K562 (cell line): Measurements from ENCODE around the gene GFOD1. TPM values are rescaled to one million over a fixed set of nuclear protein-coding genes. Genes with fewer than 3 reads are reported as not detected.

Experiments used
- ATAC-seq: fragments of 200-7000 bp; cut with Tn5 transposase; 3 replicates; pipeline ENCODE4 v1.9.1; 2020; ENCODE audit warnings: moderate library complexity
- BruUV-seq: library from RNA; stranded (reverse); fragments of 400-500 nt; replicated peaks from 2 replicates; lab custom pipeline; 2021; lab: Mats Ljungman, UMichigan
- CTCF ChIA-PET: fragments of 300-600 bp; formaldehyde crosslinking; extraction: SDS; loops from one replicate; lab custom pipeline; 2021; ENCODE audit warnings: low intra/inter-chr PET ratio; lab: Yijun Ruan, JAX
- POLR2A ChIA-PET: fragments of 300-600, 350-650 bp; sonication (Branson Sonifier 250); formaldehyde crosslinking; extraction: SDS; loops from one replicate; lab custom pipeline; 2021; ENCODE audit warnings: antibody characterized with exemption, inconsistent platforms; lab: Yijun Ruan, JAX
- DNase-seq, 4 experiments: peaks; one replicate each; pipeline versions ENCODE4 v3.0.0 to v3.0.0-alpha.2; 2011 to 2018; ENCODE audit warnings: low spot score in 3 of 4, mixed read lengths in 3 of 4; ENCODE audit errors: extremely low read depth in 1 of 4
- FAIRE-seq: peaks from 2 replicates; lab custom pipeline; 2011; peaks lifted over from hg19 to GRCh38; lab: Jason Lieb, UNC
- H2AFZ ChIP-seq: 2 replicates; pipeline ENCODE4 v1.6.0; 2011; ENCODE audit warnings: low read depth, low read length, control low read depth, inconsistent platforms
- H3K27ac ChIP-seq: fragments of 200-600 bp; 3 replicates; pipeline ENCODE4 v1.8.0; 2011; ENCODE audit warnings: low read depth, mild to moderate bottlenecking, control low read depth, inconsistent platforms, low read length, moderate library complexity, mixed read lengths; ENCODE audit errors: extremely low read depth
- H3K27me3 ChIP-seq, 2 experiments: fragments of 300-600 bp in 1 of 2; 2 replicates in 1 of 2; 3 replicates in 1 of 2; pipeline versions ENCODE4 v1.6.0 to v1.8.0; 2011; ENCODE audit warnings: inconsistent platforms in 2 of 2, low read length in 2 of 2, mild to moderate bottlenecking in 1 of 2, mixed read lengths in 1 of 2, moderate library complexity in 1 of 2; ENCODE audit not compliant: control insufficient read depth in 2 of 2, insufficient read depth in 2 of 2
- H3K36me3 ChIP-seq: fragments of 300-600 bp; 3 replicates; pipeline ENCODE4 v1.8.0; 2011; ENCODE audit warnings: mild to moderate bottlenecking, low read length, inconsistent platforms; ENCODE audit not compliant: control insufficient read depth, insufficient read depth
- H3K4me1 ChIP-seq, 2 experiments: fragments of 200-600 bp in 1 of 2; replicated peaks in 1 of 2; 2 replicates in 1 of 2; 3 replicates in 1 of 2; pipeline versions ENCODE4 v1.5.1 to v1.8.0; 2011; ENCODE audit warnings: inconsistent platforms in 2 of 2, low read length in 2 of 2, mild to moderate bottlenecking in 1 of 2, mixed read lengths in 1 of 2, moderate library complexity in 1 of 2; ENCODE audit not compliant: control insufficient read depth in 2 of 2, insufficient read depth in 2 of 2
- H3K4me2 ChIP-seq: 2 replicates; pipeline ENCODE4 v1.6.1; 2011; ENCODE audit warnings: low read length, control low read depth, inconsistent platforms, mixed read lengths; ENCODE audit not compliant: insufficient read depth
- H3K4me3 ChIP-seq: fragments of 200-600 bp; sonication (generic), shearing (Covaris generic); 2 replicates; pipeline ENCODE4 v1.5.1; 2016; ENCODE audit warnings: control low read depth, inconsistent platforms
- H3K79me2 ChIP-seq: fragments of 200-600 bp; 3 replicates; pipeline ENCODE4 v1.8.0; 2011; ENCODE audit warnings: low read length, inconsistent platforms; ENCODE audit not compliant: control insufficient read depth, insufficient read depth
- H3K9ac ChIP-seq, 2 experiments: 2 replicates each; pipeline versions ENCODE4 v1.6.0 to v1.6.1; 2011; ENCODE audit warnings: low read depth in 2 of 2, low read length in 2 of 2, control low read depth in 1 of 2, inconsistent platforms in 1 of 2, mild to moderate bottlenecking in 1 of 2, mixed read lengths in 1 of 2; ENCODE audit not compliant: insufficient read depth in 1 of 2
- H3K9me1 ChIP-seq: one replicate; pipeline ENCODE4 v1.6.0; 2011; ENCODE audit warnings: inconsistent platforms, mild to moderate bottlenecking, low read length, moderate library complexity; ENCODE audit not compliant: control insufficient read depth, insufficient read depth
- H3K9me3 ChIP-seq: replicated peaks from 2 replicates; pipeline ENCODE4 v1.5.1; 2011; ENCODE audit warnings: low read depth, low read length, inconsistent platforms; ENCODE audit not compliant: control insufficient read depth, insufficient read depth
- H4K20me1 ChIP-seq: replicated peaks from 2 replicates; pipeline ENCODE4 v1.6.1; 2011; ENCODE audit warnings: low read length, inconsistent platforms, mixed read lengths; ENCODE audit not compliant: control insufficient read depth, insufficient read depth
- ARID3A ChIP-seq: IDR thresholded peaks from 2 replicates; pipeline ENCODE4 v1.6.1; 2012; ENCODE audit warnings: low read depth, low read length, improper control_type of control experiment, borderline replicate concordance
- CBX2 ChIP-seq: fragments of 200-600 bp; sonication (generic); IDR thresholded peaks from one replicate; pipeline ENCODE4 v1.6.1; 2012; ENCODE audit warnings: mild to moderate bottlenecking, low read length, inconsistent platforms; ENCODE audit not compliant: insufficient read depth, poor library complexity, severe bottlenecking
- MEF2A ChIP-seq: IDR thresholded peaks from 2 replicates; pipeline ENCODE4 v1.6.1; 2011; ENCODE audit warnings: low read depth, mild to moderate bottlenecking, low read length, moderate library complexity; ENCODE audit not compliant: control insufficient read depth
- MXI1 ChIP-seq: IDR thresholded peaks from 2 replicates; pipeline ENCODE4 v1.6.1; 2011; ENCODE audit warnings: low read depth, mild to moderate bottlenecking, improper control_type of control experiment, low read length
- NFYB ChIP-seq: IDR thresholded peaks from 2 replicates; pipeline ENCODE4 v1.6.1; 2011; ENCODE audit warnings: mild to moderate bottlenecking, moderate library complexity; ENCODE audit not compliant: insufficient read length; ENCODE audit errors: extremely low read depth
- NR2F6 ChIP-seq: fragments of 450-650 bp; formaldehyde crosslinking; IDR thresholded peaks from 2 replicates; pipeline ENCODE4 v1.4.0; 2020; ENCODE audit warnings: mild to moderate bottlenecking
- THRB ChIP-seq: fragments of 450-650 bp; formaldehyde crosslinking; conservative IDR thresholded peaks from 2 replicates; pipeline ENCODE4 v1.4.0; 2022; ENCODE audit warnings: mild to moderate bottlenecking, missing genetic modification characterization
- TOE1 ChIP-seq, 2 experiments: fragments of 450-650 bp in 1 of 2; sonication (generic) in 1 of 2; formaldehyde crosslinking in 1 of 2; IDR thresholded peaks; 2 replicates each; pipeline versions ENCODE4 v1.7.1 to v1.8.0; 2016 to 2022; ENCODE audit warnings: borderline replicate concordance in 2 of 2, mild to moderate bottlenecking in 2 of 2, antibody characterized with exemption in 1 of 2, inconsistent platforms in 1 of 2, low read depth in 1 of 2, missing genetic modification reagents in 1 of 2, moderate library complexity in 1 of 2
- YY1 ChIP-seq, 3 experiments: IDR thresholded peaks; 2 replicates each; pipeline ENCODE4 v1.6.1; 2011; ENCODE audit warnings: low read length in 2 of 3, mild to moderate bottlenecking in 2 of 3, moderate library complexity in 2 of 3, borderline replicate concordance in 1 of 3, control low read depth in 1 of 3, low read depth in 1 of 3; ENCODE audit not compliant: insufficient read depth in 3 of 3, insufficient replicate concordance in 2 of 3, control insufficient read depth in 1 of 3, insufficient read length in 1 of 3; ENCODE audit errors: extremely low read depth in 1 of 3
- ZNF224 ChIP-seq: sonication (generic); formaldehyde crosslinking; IDR thresholded peaks from 2 replicates; pipeline ENCODE4 v1.8.0; 2022; ENCODE audit warnings: mild to moderate bottlenecking, missing genetic modification reagents
- WGBS: fragments of 100-300 bp; shearing (Covaris generic); methylation state at CpG from one replicate; pipeline ENCODE4 v1.1.6; 2016; ENCODE audit warnings: low coverage, mixed read lengths; ENCODE audit not compliant: insufficient coverage; ENCODE audit errors: missing lambda C conversion rate; 5-methylcytosine and 5-hydroxymethylcytosine counted together
- in situ Hi-C: fragments of 300-500 bp; cut with MboI; formaldehyde crosslinking; loops from 4 replicates; pipeline ENCODE4 v1.15.0; 2018; ENCODE audit warnings: inconsistent platforms, mixed read lengths
- intact Hi-C: fragments of 100-400 bp; cut with micrococcal nuclease; formaldehyde crosslinking; loops from 2 replicates; pipeline ENCODE4 v1.14.2; 2022
- polyA plus RNA-seq, 8 experiments: library from polyadenylated mRNA; depleted of rRNA in 4 of 8; stranded (reverse) in 5 of 8; unstranded in 3 of 8; fragments of >200 nt; fragmentation: Nextera tagmentation in 2 of 8; fragmentation: Illumina TruSeq in 1 of 8; extraction: Ambion mirVana in 2 of 8; extraction: Trizol in 1 of 8; gene quantifications; 2 replicates each; pipeline versions ENCODE4 v1.2.1 to v1.2.3, GENCODE V29; 2011 to 2014; ENCODE audit warnings: inconsistent platforms in 1 of 8, missing spikeins in 1 of 8
- total RNA-seq, 7 experiments: library from RNA; depleted of rRNA in 6 of 7; stranded (reverse); fragments of >200 nt in 6 of 7; fragmentation: Illumina TruSeq in 2 of 7; extraction: Trizol in 2 of 7; gene quantifications; 2 replicates each; pipeline versions ENCODE4 v1.2.1 to v1.2.3, GENCODE V29; 2011 to 2021; ENCODE audit warnings: low replicate concordance in 1 of 7
- TF ChIP-seq, protein P1 (sequence below): fragments of 250-450 bp; sonication (Bioruptor Pico); IDR thresholded peaks from 2 replicates; pipeline ENCODE4 v1.5.0; 2021; ENCODE audit warnings: mild to moderate bottlenecking, borderline replicate concordance

Gene GFOD1
- total and polyA plus RNA-seq, 9 of the 15 experiments (the other 6 are each of a cell fraction or from before 2014, with no cell fraction given), result 3.8 to 12.0 (median 8.2) TPM

DNA sequence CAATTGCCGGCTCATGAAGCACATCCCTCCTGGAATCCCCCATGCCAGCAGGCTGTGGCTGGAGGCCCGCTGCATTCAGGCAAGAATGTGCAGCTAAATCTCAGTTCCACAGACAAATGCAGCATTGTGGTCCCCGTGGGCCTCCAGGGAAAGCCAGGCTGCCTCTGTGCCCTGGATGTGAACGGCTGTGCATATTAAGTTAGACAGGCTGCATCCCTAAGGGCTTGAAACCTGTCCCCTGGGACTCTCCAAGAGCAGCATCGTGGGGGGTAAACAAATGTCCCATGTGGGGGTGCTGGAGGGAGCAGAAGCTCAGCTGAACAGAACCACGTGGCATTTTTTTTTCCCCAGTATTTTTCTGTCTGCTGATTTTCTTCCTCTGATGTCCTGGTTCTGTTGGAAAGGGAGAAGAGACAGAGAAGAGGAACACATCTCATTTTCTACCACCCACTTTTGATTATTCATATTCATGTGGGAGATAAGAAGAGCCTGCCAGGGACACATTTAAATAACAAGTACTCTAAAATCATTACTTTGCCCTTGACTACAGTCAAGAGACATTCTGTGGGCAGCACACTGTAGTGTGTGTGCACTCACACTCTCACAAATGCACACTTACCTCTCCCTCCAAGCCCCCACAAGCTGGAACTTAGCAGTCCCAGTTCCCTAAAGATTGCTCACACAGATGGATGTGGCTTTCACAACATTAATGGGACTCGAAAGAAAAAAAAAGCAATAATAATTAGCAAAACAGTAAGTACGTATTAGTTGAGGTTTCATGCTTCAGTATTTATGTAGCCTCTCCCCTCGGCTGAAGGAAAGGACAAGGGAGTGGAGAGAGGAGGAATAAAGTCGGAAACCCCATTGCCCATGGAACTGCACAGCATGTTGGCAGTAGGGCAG lies 16.9 kb downstream of the GFOD1 start (continued):
- no peak for TF ChIP-seq TOE1 (IDR thresholded peaks at IDR 0.05; ENCODE audit: borderline replicate concordance)
- no peak for TF ChIP-seq TOE1 (CRISPR knock-in tag; IDR thresholded peaks at IDR 0.05; ENCODE audit: borderline replicate concordance, low read depth)
- TF ChIP-seq ARID3A, result no peak
- TF ChIP-seq, all 486 proteins: peak for 0

GRCh38 chr6:13469693-13470092 lies 17.7 kb downstream of the GFOD1 start:
- intact Hi-C loops, result no loop called here
- Histone ChIP-seq H3K27me3 (no peaks in the 10 kb centered on the region), H3K4me1 (peaks cover 3 to 13% of the 10 kb centered on the region in 2 experiments; a peak in 4 of 5 replicates), H3K9me3 (no peaks in the 10 kb centered on the region), H3K27ac (no peak overlapping the region), H3K4me3 (no peak overlapping the region), H4K20me1 (0 out of 2 replicates have a peak, but pooled peaks cover 3% of the 10 kb centered on the region), H3K9ac (no peak overlapping the region), H3K36me3 (no peaks in the 10 kb centered on the region), H3K9me1 (no peaks in the 10 kb centered on the region), H2AFZ (no peak overlapping the region), H3K4me2 (no peak overlapping the region), H3K79me2 (0 out of 3 replicates have a peak, but pooled peaks cover 2% of the 10 kb centered on the region)
- FAIRE-seq (no peak), DNase-seq (no peak), ATAC-seq (no peak)
- CTCF ChIA-PET, result no interaction called here
- in situ Hi-C loops, result no loop called here
- POLR2A ChIA-PET, result no interaction called here
- BruUV-seq, result no TSS peak
- 80% methylated on average over 2 of the region's 2 CpGs for WGBS
- no peak for TF ChIP-seq CBX2
- no peak for TF ChIP-seq YY1 (IDR thresholded peaks at IDR 0.05; ENCODE audit: borderline replicate concordance in 1 of 3, control insufficient read depth in 1 of 3, extremely low read depth in 1 of 3, insufficient read depth in 3 of 3, insufficient read length in 1 of 3, insufficient replicate concordance in 2 of 3, low read depth in 1 of 3, low read length in 2 of 3)
- no peak for TF ChIP-seq THRB (CRISPR knock-in tag)
- TF ChIP-seq MXI1, result no peak
- TF ChIP-seq, protein P1, sequence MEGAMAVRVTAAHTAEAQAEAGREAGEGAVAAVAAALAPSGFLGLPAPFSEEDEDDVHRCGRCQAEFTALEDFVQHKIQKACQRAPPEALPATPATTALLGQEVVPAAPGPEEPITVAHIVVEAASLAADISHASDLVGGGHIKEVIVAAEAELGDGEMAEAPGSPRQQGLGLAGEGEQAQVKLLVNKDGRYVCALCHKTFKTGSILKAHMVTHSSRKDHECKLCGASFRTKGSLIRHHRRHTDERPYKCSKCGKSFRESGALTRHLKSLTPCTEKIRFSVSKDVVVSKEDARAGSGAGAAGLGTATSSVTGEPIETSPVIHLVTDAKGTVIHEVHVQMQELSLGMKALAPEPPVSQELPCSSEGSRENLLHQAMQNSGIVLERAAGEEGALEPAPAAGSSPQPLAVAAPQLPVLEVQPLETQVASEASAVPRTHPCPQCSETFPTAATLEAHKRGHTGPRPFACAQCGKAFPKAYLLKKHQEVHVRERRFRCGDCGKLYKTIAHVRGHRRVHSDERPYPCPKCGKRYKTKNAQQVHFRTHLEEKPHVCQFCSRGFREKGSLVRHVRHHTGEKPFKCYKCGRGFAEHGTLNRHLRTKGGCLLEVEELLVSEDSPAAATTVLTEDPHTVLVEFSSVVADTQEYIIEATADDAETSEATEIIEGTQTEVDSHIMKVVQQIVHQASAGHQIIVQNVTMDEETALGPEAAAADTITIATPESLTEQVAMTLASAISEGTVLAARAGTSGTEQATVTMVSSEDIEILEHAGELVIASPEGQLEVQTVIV (CRISPR knock-in tag), result no peak
- no peak for TF ChIP-seq NR2F6
- TF ChIP-seq NFYB, result no peak
- TF ChIP-seq ZNF224 (CRISPR knock-in tag), result no peak
- no peak for TF ChIP-seq MEF2A
